Ectodermal cell (in vitro differentiated cells): ENCODE measurements around the gene SGTA.

ENCODE experiments used
- H3K27ac ChIP-seq: 2 replicates; pipeline ENCODE4 v1.7.0; 2013; ENCODE audit warnings: mild to moderate bottlenecking, low read depth, low read length; ENCODE audit not compliant: insufficient read depth, poor library complexity, severe bottlenecking
- H3K27me3 ChIP-seq: 2 replicates; pipeline ENCODE4 v1.7.0; 2013; ENCODE audit warnings: mild to moderate bottlenecking, low read length; ENCODE audit not compliant: insufficient read depth, control insufficient read depth, poor library complexity, severe bottlenecking
- H3K36me3 ChIP-seq: one replicate; pipeline ENCODE4 v1.7.0; 2013; ENCODE audit warnings: low read length; ENCODE audit not compliant: control insufficient read depth, insufficient read depth
- H3K4me1 ChIP-seq: one replicate; pipeline ENCODE4 v1.7.0; 2013; ENCODE audit warnings: low read length; ENCODE audit not compliant: control insufficient read depth, insufficient read depth
- H3K4me3 ChIP-seq: 2 replicates; pipeline ENCODE4 v1.7.0; 2013; ENCODE audit warnings: low read depth, low read length, control low read depth; ENCODE audit not compliant: insufficient read depth
- H3K9me3 ChIP-seq: 2 replicates; pipeline ENCODE4 v1.7.0; 2013; ENCODE audit warnings: mild to moderate bottlenecking, low read length, moderate library complexity; ENCODE audit not compliant: control insufficient read depth
- WGBS, 2 experiments: methylation state at CpG; one replicate each; pipeline ENCODE4 v1.1.7; 2013; ENCODE audit warnings: missing lambda C conversion rate in 2 of 2; 5-methylcytosine and 5-hydroxymethylcytosine counted together

Gene SGTA

DNA sequence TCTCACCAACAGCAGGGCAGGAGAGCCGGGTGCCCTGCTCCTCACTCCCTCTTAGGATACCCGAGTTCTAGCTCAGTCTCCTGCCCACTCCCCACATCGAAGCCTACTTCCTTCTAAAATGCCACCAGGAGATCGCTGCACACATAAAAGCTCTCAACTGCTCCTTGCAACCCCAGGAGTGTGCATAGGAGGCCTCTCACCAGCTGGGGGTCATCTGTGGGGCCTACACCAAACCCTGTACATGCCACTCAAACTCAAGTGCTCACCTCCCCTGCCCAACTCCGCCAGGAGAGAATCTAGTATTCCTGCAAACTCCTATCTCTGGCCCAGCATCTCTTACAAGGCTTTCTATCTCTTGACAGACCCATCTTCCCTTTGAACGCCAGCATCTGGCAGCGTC is 2.8 kb downstream of the SGTA start:
- WGBS, 2 experiments = 94 to 95% methylated on average over 7 of the region's 7 CpGs
- no peaks in the 10 kb centered on the region for H3K27me3 ChIP-seq
- peaks cover 2% of the 10 kb centered on the region for H3K36me3 ChIP-seq
- H3K4me3 ChIP-seq = no peak overlapping the region
- no peaks in the 10 kb centered on the region for H3K9me3 ChIP-seq
- H3K27ac ChIP-seq = no peak overlapping the region
- peaks cover 6% of the 10 kb centered on the region for H3K4me1 ChIP-seq

GRCh38 chr19:2779121-2779740 is 3.8 kb downstream of the SGTA start:
- H3K4me3 ChIP-seq = no peak overlapping the region
- WGBS, 2 experiments = 91 to 93% methylated on average over 14 of the region's 14 CpGs
- H3K9me3 ChIP-seq = no peaks in the 10 kb centered on the region
- H3K4me1 ChIP-seq = peaks cover 6% of the 10 kb centered on the region
- peaks cover 2% of the 10 kb centered on the region for H3K36me3 ChIP-seq
- no peak overlapping the region for H3K27ac ChIP-seq
- H3K27me3 ChIP-seq = no peaks in the 10 kb centered on the region

GRCh38 chr19:2777952-2778683 is 5.0 kb downstream of the SGTA start:
- H3K4me3 ChIP-seq = no peak overlapping the region
- no peak overlapping the region for H3K27ac ChIP-seq
- H3K9me3 ChIP-seq = no peaks in the 10 kb centered on the region
- WGBS, 2 experiments = 91 to 93% methylated on average over 19 of the region's 19 CpGs
- H3K4me1 ChIP-seq = peaks cover 6% of the 10 kb centered on the region
- no peaks in the 10 kb centered on the region for H3K27me3 ChIP-seq
- peaks cover 2% of the 10 kb centered on the region for H3K36me3 ChIP-seq

GRCh38 chr19:2775556-2776430 is 7.3 kb downstream of the SGTA start:
- WGBS, 2 experiments = 93 to 95% methylated on average over 29 of the region's 29 CpGs
- no peak overlapping the region for H3K27ac ChIP-seq

DNA sequence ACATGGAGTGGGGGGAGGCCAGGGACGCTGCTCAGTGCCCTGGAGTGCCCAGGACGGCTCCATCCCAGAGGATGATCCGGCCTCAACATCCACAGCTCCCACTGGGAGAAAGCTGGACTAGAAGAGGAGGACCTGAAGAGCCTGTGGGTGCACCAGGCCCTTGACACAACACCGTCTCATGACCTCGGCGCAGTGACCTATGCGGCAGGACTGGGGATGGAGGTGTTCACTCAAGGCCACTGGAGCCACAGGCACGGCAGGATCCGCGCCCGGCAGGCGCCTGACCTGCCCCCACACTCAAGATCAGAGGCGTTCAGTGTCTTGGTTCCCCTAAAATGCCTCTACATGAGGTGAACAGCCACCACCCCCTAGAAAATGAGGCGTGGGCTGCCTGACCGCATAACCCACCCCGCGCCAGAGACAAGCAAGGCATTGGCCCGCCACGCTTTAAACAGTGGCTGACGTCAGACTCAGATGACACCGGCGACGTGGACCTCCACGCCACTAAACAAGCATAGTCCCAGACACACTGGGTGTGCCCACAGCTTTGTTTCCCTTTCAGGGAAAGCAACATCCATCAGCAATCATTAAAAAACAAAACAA is 8.0 kb downstream of the SGTA start:
- no peak overlapping the region for H3K27ac ChIP-seq
- H3K9me3 ChIP-seq = no peaks in the 10 kb centered on the region
- H3K36me3 ChIP-seq = peaks cover 2% of the 10 kb centered on the region
- H3K4me3 ChIP-seq = no peak overlapping the region
- H3K4me1 ChIP-seq = no peaks in the 10 kb centered on the region
- no peaks in the 10 kb centered on the region for H3K27me3 ChIP-seq
- 94 to 95% methylated on average over 24 of the region's 24 CpGs for WGBS, 2 experiments

More at GRCh38 chr19:2775556-2776430, 7.3 kb downstream of the SGTA start:
- Histone ChIP-seq H3K4me3 (no peak overlapping the region), H3K4me1 (no peaks in the 10 kb centered on the region), H3K9me3 (no peaks in the 10 kb centered on the region), H3K27me3 (no peaks in the 10 kb centered on the region), H3K36me3 (peaks cover 2% of the 10 kb centered on the region)

DNA sequence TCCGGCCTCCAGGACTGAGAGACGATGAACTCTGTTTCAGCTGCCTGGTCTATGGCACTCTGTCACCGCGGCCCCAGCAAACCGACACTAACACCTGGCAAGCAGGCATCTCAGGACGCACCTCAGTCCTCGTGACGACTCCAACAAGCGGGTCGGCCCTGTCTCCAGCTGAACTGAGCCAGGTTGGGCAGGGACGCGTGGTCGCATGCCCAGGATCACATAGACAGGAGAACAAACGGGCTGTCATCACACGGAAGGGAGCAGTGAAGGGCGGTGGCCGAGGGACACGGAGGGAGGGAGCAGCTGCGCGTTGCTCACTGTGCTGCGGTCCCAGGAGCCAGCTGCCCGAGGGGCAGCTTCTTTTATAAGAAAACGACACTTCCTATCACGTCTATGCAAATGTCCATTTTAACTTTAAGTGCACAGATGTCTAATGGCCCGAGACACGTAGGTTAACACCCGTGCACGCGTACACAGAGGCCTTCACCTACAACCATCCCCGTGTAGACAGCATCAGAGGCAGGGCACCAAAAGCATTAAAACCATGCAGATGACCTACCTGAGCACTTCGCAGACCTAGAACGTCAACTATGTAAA is 8.9 kb downstream of the SGTA start:
- Histone ChIP-seq H3K36me3 (peaks cover under 1% of the 10 kb centered on the region), H3K4me1 (no peaks in the 10 kb centered on the region), H3K27ac (no peak overlapping the region), H3K27me3 (no peaks in the 10 kb centered on the region), H3K9me3 (no peaks in the 10 kb centered on the region), H3K4me3 (no peak overlapping the region)
- 93 to 94% methylated on average over 32 of the region's 32 CpGs for WGBS, 2 experiments

- Histone ChIP-seq H3K4me1 (no peaks in the 10 kb centered on the region), H3K4me3 (no peak overlapping the region), H3K36me3 (peaks cover 4% of the 10 kb centered on the region), H3K9me3 (no peaks in the 10 kb centered on the region), H3K27ac (no peak overlapping the region), H3K27me3 (no peaks in the 10 kb centered on the region)
- 95 to 96% methylated on average over 29 of the region's 29 CpGs for WGBS, 2 experiments
Measured at GRCh38 chr19:2771786-2772674, 11.0 kb downstream of the SGTA start.

DNA sequence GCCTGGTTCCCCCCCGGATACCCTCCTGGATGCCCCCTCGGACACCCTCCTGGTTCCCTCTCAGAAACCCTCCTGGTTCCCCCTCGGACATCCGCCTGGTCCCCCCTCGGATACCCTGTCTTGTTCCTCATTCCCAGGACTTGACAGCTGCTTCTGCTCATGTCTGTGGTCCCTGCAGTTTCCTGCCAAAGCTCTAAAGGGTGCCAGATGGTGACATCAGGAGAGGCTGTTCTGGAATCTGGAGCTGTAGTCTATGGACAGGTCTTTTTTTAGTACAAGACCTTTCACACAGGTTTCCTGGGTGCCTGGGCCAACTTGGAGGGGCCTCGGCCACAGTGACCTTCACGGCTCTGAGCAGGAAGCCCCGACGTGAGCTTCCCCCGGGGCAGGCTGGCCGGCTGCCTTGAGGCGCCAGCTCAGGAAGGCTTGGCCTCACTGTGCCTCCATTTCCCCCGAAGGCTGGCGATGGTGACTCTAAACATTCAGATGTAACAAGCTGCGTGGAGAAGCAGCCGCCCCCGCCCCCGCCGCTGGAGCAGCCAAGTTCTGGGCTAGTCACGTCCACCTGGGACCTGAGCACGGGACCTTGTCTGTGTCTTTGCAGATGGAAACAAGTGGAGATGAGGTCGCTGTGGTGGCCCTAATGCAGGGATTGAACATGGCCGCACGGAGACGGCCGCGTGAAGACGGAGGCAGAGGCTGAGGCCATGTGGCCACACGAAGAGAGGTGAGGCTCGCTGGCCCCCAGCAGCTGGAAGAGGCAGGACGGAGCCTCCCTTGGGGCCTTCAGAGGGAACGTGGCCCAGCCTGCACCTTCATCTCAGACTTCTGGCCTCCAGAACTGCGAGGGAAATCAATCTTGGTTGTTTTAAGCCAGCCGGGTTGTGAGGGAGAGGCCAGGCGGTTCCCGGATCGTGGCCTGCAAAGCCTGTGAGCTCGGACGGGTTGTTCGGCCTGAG is 12.7 kb downstream of the SGTA start:
- no peak overlapping the region for H3K27ac ChIP-seq
- no peak overlapping the region for H3K4me3 ChIP-seq
- no peaks in the 10 kb centered on the region for H3K4me1 ChIP-seq
- H3K27me3 ChIP-seq = no peaks in the 10 kb centered on the region
- no peaks in the 10 kb centered on the region for H3K9me3 ChIP-seq
- peaks cover 4% of the 10 kb centered on the region for H3K36me3 ChIP-seq
- 94 to 95% methylated on average over 40 of the region's 40 CpGs for WGBS, 2 experiments
